IMR-90 (cell line): ENCODE measurements around the gene RYR1. TPM values are rescaled to one million over a fixed set of nuclear protein-coding genes. Genes with fewer than 3 reads are reported as not detected.

ENCODE experiments used
- ATAC-seq: fragments of 200-7000 bp; cut with Tn5 transposase; 2 replicates; pipeline ENCODE4 v1.9.1; 2020; ENCODE audit warnings: low read depth, mild to moderate bottlenecking, moderate library complexity
- BruUV-seq: library from RNA; stranded (reverse); fragments of 400-500 nt; replicated peaks from 2 replicates; lab custom pipeline; 2021; lab: Mats Ljungman, UMichigan
- CTCF ChIA-PET: fragments of 300-600 bp; formaldehyde crosslinking; extraction: SDS; loops from one replicate; lab custom pipeline; 2021; ENCODE audit warnings: antibody characterized with exemption; lab: Yijun Ruan, JAX
- POLR2A ChIA-PET: fragments of 300-600 bp; sonication (Branson Sonifier 250); formaldehyde crosslinking; loops from one replicate; lab custom pipeline; 2022; ENCODE audit warnings: antibody characterized with exemption; ENCODE audit not compliant: unreplicated experiment; lab: Charles Lee
- DNase-seq: peaks from one replicate; pipeline ENCODE4 v3.0.0; 2013
- H2AFZ ChIP-seq: replicated peaks from 2 replicates; pipeline ENCODE3; 2013; ENCODE audit warnings: low read length, mild to moderate bottlenecking; ENCODE audit not compliant: poor library complexity
- H2AK5ac ChIP-seq: 2 replicates; pipeline ENCODE4 v1.6.1; 2013; ENCODE audit warnings: low read depth, low read length, inconsistent platforms
- H2AK9ac ChIP-seq: replicated peaks from 2 replicates; pipeline ENCODE3; 2013; ENCODE audit warnings: mild to moderate bottlenecking, low read depth, low read length, moderate library complexity; ENCODE audit not compliant: poor library complexity
- H2BK120ac ChIP-seq: 2 replicates; pipeline ENCODE4 v1.6.1; 2013; ENCODE audit warnings: low read depth, low read length, inconsistent platforms
- H2BK15ac ChIP-seq: 3 replicates; pipeline ENCODE4 v1.6.1; 2013; ENCODE audit warnings: low read depth, low read length, inconsistent platforms
- H2BK20ac ChIP-seq: 2 replicates; pipeline ENCODE4 v1.6.1; 2013; ENCODE audit warnings: low read depth, mild to moderate bottlenecking, inconsistent platforms, low read length, moderate library complexity
- H2BK5ac ChIP-seq: 2 replicates; pipeline ENCODE4 v1.6.1; 2013; ENCODE audit warnings: mild to moderate bottlenecking, low read depth, low read length, inconsistent platforms; ENCODE audit not compliant: poor library complexity, severe bottlenecking
- H3K14ac ChIP-seq: replicated peaks from 2 replicates; pipeline ENCODE4 v1.6.1; 2013; ENCODE audit warnings: low read depth, low read length, inconsistent platforms
- H3K18ac ChIP-seq: 2 replicates; pipeline ENCODE4 v1.6.1; 2013; ENCODE audit warnings: low read depth, low read length, control low read depth
- H3K23ac ChIP-seq: 2 replicates; pipeline ENCODE4 v1.6.1; 2013; ENCODE audit warnings: low read depth, low read length, inconsistent platforms
- H3K27ac ChIP-seq: 2 replicates; pipeline ENCODE4 v1.5.1; 2013; ENCODE audit warnings: mild to moderate bottlenecking, control low read depth, low read length; ENCODE audit not compliant: insufficient read depth
- H3K27me3 ChIP-seq: 2 replicates; pipeline ENCODE4 v1.6.1; 2013; ENCODE audit warnings: low read length; ENCODE audit not compliant: control insufficient read depth, insufficient read depth
- H3K36me3 ChIP-seq: 2 replicates; pipeline ENCODE4 v1.6.1; 2013; ENCODE audit warnings: low read length, mixed read lengths; ENCODE audit not compliant: control insufficient read depth, insufficient read depth
- H3K4ac ChIP-seq: 2 replicates; pipeline ENCODE4 v1.6.1; 2013; ENCODE audit warnings: low read depth, low read length, inconsistent platforms
- H3K4me1 ChIP-seq: 2 replicates; pipeline ENCODE4 v1.6.1; 2013; ENCODE audit warnings: low read length, mixed read lengths; ENCODE audit not compliant: control insufficient read depth, insufficient read depth
- H3K4me2 ChIP-seq: 2 replicates; pipeline ENCODE4 v1.6.1; 2013; ENCODE audit warnings: low read depth, mild to moderate bottlenecking, control low read depth, low read length, moderate library complexity
- H3K4me3 ChIP-seq: 2 replicates; pipeline ENCODE4 v1.5.1; 2013; ENCODE audit warnings: low read depth, mild to moderate bottlenecking, control low read depth, low read length, moderate library complexity; ENCODE audit not compliant: insufficient read depth
- H3K56ac ChIP-seq: 2 replicates; pipeline ENCODE4 v1.6.1; 2013; ENCODE audit warnings: low read length, inconsistent platforms; ENCODE audit not compliant: insufficient read depth; ENCODE audit errors: extremely low read depth
- H3K79me1 ChIP-seq, 2 experiments: 2 replicates each; pipeline ENCODE4 v1.6.1; 2013; ENCODE audit warnings: low read length in 2 of 2, inconsistent platforms in 1 of 2, low read depth in 1 of 2
- H3K9ac ChIP-seq: 2 replicates; pipeline ENCODE4 v1.6.1; 2013; ENCODE audit warnings: low read depth, low read length, control low read depth
- H3K9me1 ChIP-seq: 2 replicates; pipeline ENCODE4 v1.6.1; 2013; ENCODE audit warnings: low read length, inconsistent platforms; ENCODE audit not compliant: insufficient read depth
- H3K9me3 ChIP-seq: 2 replicates; pipeline ENCODE4 v1.6.1; 2013; ENCODE audit warnings: low read length; ENCODE audit not compliant: control insufficient read depth, insufficient read depth
- H4K20me1 ChIP-seq: 2 replicates; pipeline ENCODE4 v1.6.1; 2013; ENCODE audit warnings: low read length, inconsistent platforms; ENCODE audit not compliant: insufficient read depth
- H4K5ac ChIP-seq: 2 replicates; pipeline ENCODE4 v1.6.1; 2013; ENCODE audit warnings: mild to moderate bottlenecking, low read depth, low read length, control low read depth
- H4K8ac ChIP-seq, 2 experiments: 2 replicates each; pipeline ENCODE4 v1.6.1; 2013; ENCODE audit warnings: low read depth in 2 of 2, low read length in 2 of 2, control low read depth in 1 of 2, inconsistent platforms in 1 of 2
- H4K91ac ChIP-seq: 2 replicates; pipeline ENCODE4 v1.6.1; 2013; ENCODE audit warnings: low read depth, low read length, inconsistent platforms; ENCODE audit not compliant: insufficient read depth
- BHLHE40 ChIP-seq: fragments of 150-350 bp; IDR thresholded peaks from 2 replicates; pipeline ENCODE4 v1.6.1; 2016; ENCODE audit warnings: mild to moderate bottlenecking, low read depth, low read length
- CEBPB ChIP-seq: IDR thresholded peaks from 2 replicates; pipeline ENCODE4 v1.6.1; 2012; ENCODE audit warnings: low read depth, low read length, improper control_type of control experiment
- CHD1 ChIP-seq: IDR thresholded peaks from 2 replicates; pipeline ENCODE4 v1.6.1; 2012; ENCODE audit warnings: low read depth, low read length, improper control_type of control experiment
- CTCF ChIP-seq: conservative IDR thresholded peaks from 2 replicates; pipeline ENCODE4 v1.5.1; 2012; ENCODE audit warnings: mild to moderate bottlenecking, low read depth, low read length, improper control_type of control experiment
- ELK1 ChIP-seq: fragments of 150-350 bp; IDR thresholded peaks from 2 replicates; pipeline ENCODE4 v1.6.1; 2016; ENCODE audit warnings: low read depth, mild to moderate bottlenecking, low read length, moderate library complexity, borderline replicate concordance
- FOS ChIP-seq: fragments of 150-350 bp; IDR thresholded peaks from 2 replicates; pipeline ENCODE4 v1.6.1; 2016; ENCODE audit warnings: low read depth, low read length
- MAFK ChIP-seq: IDR thresholded peaks from 2 replicates; pipeline ENCODE4 v1.6.1; 2012; ENCODE audit warnings: low read depth, low read length, improper control_type of control experiment
- MAZ ChIP-seq: IDR thresholded peaks from 2 replicates; pipeline ENCODE4 v1.6.1; 2012; ENCODE audit warnings: low read depth, mild to moderate bottlenecking, low read length, improper control_type of control experiment, moderate library complexity, borderline replicate concordance
- MXI1 ChIP-seq: IDR thresholded peaks from 2 replicates; pipeline ENCODE4 v1.6.1; 2012; ENCODE audit warnings: low read depth, mild to moderate bottlenecking, low read length, moderate library complexity, borderline replicate concordance
- NFE2L2 ChIP-seq: fragments of 150-350 bp; IDR thresholded peaks from 2 replicates; pipeline ENCODE4 v1.6.1; 2016; ENCODE audit warnings: low read depth, mild to moderate bottlenecking, low read length
- POLR2A ChIP-seq: IDR thresholded peaks from 2 replicates; pipeline ENCODE4 v1.6.1; 2012; ENCODE audit warnings: mild to moderate bottlenecking, low read depth, low read length
- RAD21 ChIP-seq: IDR thresholded peaks from 2 replicates; pipeline ENCODE4 v1.6.1; 2012; ENCODE audit warnings: low read length, improper control_type of control experiment
- RCOR1 ChIP-seq: IDR thresholded peaks from 2 replicates; pipeline ENCODE4 v1.6.1; 2012; ENCODE audit warnings: mild to moderate bottlenecking, low read length, improper control_type of control experiment; ENCODE audit not compliant: insufficient replicate concordance
- RFX5 ChIP-seq: IDR thresholded peaks from 2 replicates; pipeline ENCODE4 v1.8.0; 2012; ENCODE audit warnings: low read depth, mild to moderate bottlenecking, low read length, moderate library complexity
- SMC3 ChIP-seq: fragments of 150-350 bp; IDR thresholded peaks from 2 replicates; pipeline ENCODE4 v1.6.1; 2016; ENCODE audit warnings: low read depth, mild to moderate bottlenecking, antibody characterized with exemption, low read length, moderate library complexity
- USF2 ChIP-seq: fragments of 150-350 bp; IDR thresholded peaks from 2 replicates; pipeline ENCODE4 v1.6.1; 2017; ENCODE audit warnings: mild to moderate bottlenecking, antibody characterized with exemption, low read length, low read depth
- WGBS, 2 experiments: methylation state at CpG; one replicate each; pipeline versions ENCODE4 v1.1.5 to v1.1.7; 2013; ENCODE audit warnings: missing lambda C conversion rate in 2 of 2; ENCODE audit not compliant: insufficient read length in 1 of 2; ENCODE audit errors: extremely low coverage in 2 of 2; 5-methylcytosine and 5-hydroxymethylcytosine counted together
- dilution Hi-C: fragments of 300-500 bp; cut with HindIII; formaldehyde crosslinking; loops from one replicate; pipeline ENCODE4 v1.14.3; 2018; ENCODE audit warnings: low sequenced_read_pairs; ENCODE audit not compliant: unreplicated experiment
- in situ Hi-C: fragments of 300-500 bp; cut with MboI; formaldehyde crosslinking; loops from 3 replicates; pipeline ENCODE4 v1.14.3; 2019; ENCODE audit warnings: low sequenced_read_pairs, inconsistent platforms, mixed read lengths
- intact Hi-C: fragments of 100-400 bp; cut with micrococcal nuclease; formaldehyde crosslinking; loops from 2 replicates; pipeline ENCODE4 v1.10.0; 2022
- polyA plus RNA-seq, 3 experiments: library from polyadenylated mRNA; depleted of rRNA; stranded (reverse); fragments of >200 nt; gene quantifications; 2 replicates each; pipeline ENCODE4 v1.2.3, GENCODE V29; 2012; ENCODE audit warnings: low replicate concordance in 1 of 3
- total RNA-seq: library from RNA; depleted of rRNA; stranded (reverse); fragments of >200 nt; gene quantifications from 2 replicates; pipeline ENCODE4 v1.2.3, GENCODE V29; 2012

Gene RYR1
- total and polyA plus RNA-seq, 2 of the 4 experiments (the other 2 are of a cell fraction): not detected

- H4K20me1 ChIP-seq: peaks cover 14% of the 10 kb centered on the region
- no peaks in the 10 kb centered on the region for H3K9me3 ChIP-seq
- no peak overlapping the region for H2AK9ac ChIP-seq
- POLR2A ChIA-PET: interaction anchor here (2.4 kb wide), 1 partner anchor 12 kb away, joined by 12 read pairs; the partner anchor contains the start of gene PSMD8
- H2AFZ ChIP-seq: peak overlapping the region; percentile 90
- H3K27me3 ChIP-seq: no peaks in the 10 kb centered on the region
- intact Hi-C loops: loop anchor here (5.0 kb wide), 1 partner anchor 154 kb away; no protein-coding TSS in a partner anchor
- no peak overlapping the region for H4K91ac ChIP-seq
- H3K4me1 ChIP-seq: peaks cover 2% of the 10 kb centered on the region
- no TSS peak for BruUV-seq
- TF ChIP-seq RAD21 (no peak), MAZ (no peak), NFE2L2 (no peak), MXI1 (no peak), CHD1 (no peak), USF2 (no peak), CEBPB (no peak), POLR2A (no peak), RCOR1 (no peak), BHLHE40 (no peak), FOS (no peak), RFX5 (no peak), CTCF (no peak), MAFK (no peak), ELK1 (no peak), SMC3 (no peak)
- peaks cover 8 to 54% of the 10 kb centered on the region in 2 experiments; a peak in 3 of 4 replicates for H3K79me1 ChIP-seq
- H2BK5ac ChIP-seq: no peak overlapping the region
- H2BK15ac ChIP-seq: no peak overlapping the region
- H2BK120ac ChIP-seq: no peak overlapping the region
- H3K4me2 ChIP-seq: no peak overlapping the region
- ATAC-seq (no peak), DNase-seq (no peak)
- no peak overlapping the region for H2AK5ac ChIP-seq
- H4K5ac ChIP-seq: no peak overlapping the region
- H3K9ac ChIP-seq: no peak overlapping the region
- H2BK20ac ChIP-seq: no peak overlapping the region
- in situ Hi-C loops: no loop called here
- CTCF ChIA-PET: no interaction called here
- no peak overlapping the region for H3K14ac ChIP-seq
- no peak overlapping the region for H3K18ac ChIP-seq
- no peak overlapping the region for H3K27ac ChIP-seq
- peaks cover 29% of the 10 kb centered on the region for H3K36me3 ChIP-seq
- H3K9me1 ChIP-seq: peaks cover 7% of the 10 kb centered on the region
- H3K56ac ChIP-seq: no peak overlapping the region
- dilution Hi-C loops: no loop called here
- no peak overlapping the region for H4K8ac ChIP-seq
- no peak overlapping the region for H3K4ac ChIP-seq
- WGBS, 2 experiments: 72% methylated on average over 25 of the region's 61 CpGs; no CpG with 5 or more reads in 1 of the 2 experiments
- no peak overlapping the region for H3K4me3 ChIP-seq
- no peak overlapping the region for H3K23ac ChIP-seq
Measured at GRCh38 chr19:38386300-38386970, 47.1 kb upstream of the RYR1 start.
